HEK293 (cell line): ENCODE data around the gene TMEM150A.
"Not testable (repeated sequence)": the region's sequence is repeated elsewhere in the genome, so short reads cannot be mapped to it uniquely, and the experiment has no call there.

Source experiments
- MYNN ChIP-seq: fragments of 450-650 bp; formaldehyde crosslinking; IDR thresholded peaks from 2 replicates; pipeline ENCODE4 v1.5.1; 2016; ENCODE audit warnings: missing biosample characterization, missing genetic modification characterization, borderline replicate concordance
- TCF7L2 ChIP-seq: IDR thresholded peaks from 2 replicates; pipeline ENCODE4 v1.6.1; 2011; ENCODE audit warnings: low read depth, mild to moderate bottlenecking, inconsistent platforms, low read length, moderate library complexity, borderline replicate concordance
- ZFP3 ChIP-seq: fragments of 450-650 bp; formaldehyde crosslinking; IDR thresholded peaks from 2 replicates; pipeline ENCODE4 v1.5.1; 2016; ENCODE audit warnings: low read depth, missing biosample characterization, missing genetic modification characterization
- ZNF184 ChIP-seq: fragments of 450-650 bp; IDR thresholded peaks from 2 replicates; pipeline ENCODE4 v1.5.1; 2018; ENCODE audit warnings: missing biosample characterization, mild to moderate bottlenecking, missing genetic modification characterization
- ZNF274 ChIP-seq, 2 experiments: fragments of 200-500 bp in 1 of 2; fragments of 450-650 bp in 1 of 2; sonication (Bioruptor generic) in 1 of 2; formaldehyde crosslinking in 1 of 2; IDR thresholded peaks; 2 replicates each; pipeline versions ENCODE4 v1.5.1 to v1.6.1; 2014 to 2016; ENCODE audit warnings: borderline replicate concordance in 1 of 2, inconsistent platforms in 1 of 2, low read length in 1 of 2, missing biosample characterization in 1 of 2, missing genetic modification characterization in 1 of 2
- ZNF423 ChIP-seq: fragments of 450-650 bp; formaldehyde crosslinking; IDR thresholded peaks from 2 replicates; pipeline ENCODE4 v1.5.1; 2016; ENCODE audit warnings: missing biosample characterization, missing genetic modification characterization
- ZNF707 ChIP-seq: fragments of 450-650 bp; formaldehyde crosslinking; IDR thresholded peaks from 2 replicates; pipeline ENCODE4 v1.5.1; 2016; ENCODE audit warnings: missing biosample characterization, missing genetic modification characterization
- ZNF747 ChIP-seq: fragments of 450-650 bp; formaldehyde crosslinking; IDR thresholded peaks from 2 replicates; pipeline ENCODE4 v1.5.1; 2016; ENCODE audit warnings: missing biosample characterization, missing genetic modification characterization
- ZNF785 ChIP-seq: fragments of 450-650 bp; formaldehyde crosslinking; IDR thresholded peaks from 2 replicates; pipeline ENCODE4 v1.5.1; 2016; ENCODE audit warnings: missing biosample characterization, missing genetic modification characterization
- TF ChIP-seq, protein P1 (sequence below): fragments of 450-650 bp; formaldehyde crosslinking; IDR thresholded peaks from 2 replicates; pipeline ENCODE4 v1.5.1; 2016; ENCODE audit warnings: missing biosample characterization, missing genetic modification characterization
- TF ChIP-seq, protein P2 (sequence below): fragments of 450-650 bp; formaldehyde crosslinking; IDR thresholded peaks from 2 replicates; pipeline ENCODE4 v1.5.1; 2016; ENCODE audit warnings: missing biosample characterization, missing genetic modification characterization
- TF ChIP-seq, protein P3 (sequence below): fragments of 450-650 bp; formaldehyde crosslinking; IDR thresholded peaks from 2 replicates; pipeline ENCODE4 v1.5.1; 2016; ENCODE audit warnings: missing biosample characterization, missing genetic modification characterization
- TF ChIP-seq, protein P4 (sequence below): fragments of 450-650 bp; formaldehyde crosslinking; IDR thresholded peaks from 2 replicates; pipeline ENCODE4 v1.5.1; 2016; ENCODE audit warnings: missing biosample characterization, missing genetic modification characterization
- TF ChIP-seq, protein P5 (sequence below): fragments of 450-650 bp; IDR thresholded peaks from 2 replicates; pipeline ENCODE4 v1.5.1; 2018; ENCODE audit warnings: missing biosample characterization, missing genetic modification characterization

DNA sequence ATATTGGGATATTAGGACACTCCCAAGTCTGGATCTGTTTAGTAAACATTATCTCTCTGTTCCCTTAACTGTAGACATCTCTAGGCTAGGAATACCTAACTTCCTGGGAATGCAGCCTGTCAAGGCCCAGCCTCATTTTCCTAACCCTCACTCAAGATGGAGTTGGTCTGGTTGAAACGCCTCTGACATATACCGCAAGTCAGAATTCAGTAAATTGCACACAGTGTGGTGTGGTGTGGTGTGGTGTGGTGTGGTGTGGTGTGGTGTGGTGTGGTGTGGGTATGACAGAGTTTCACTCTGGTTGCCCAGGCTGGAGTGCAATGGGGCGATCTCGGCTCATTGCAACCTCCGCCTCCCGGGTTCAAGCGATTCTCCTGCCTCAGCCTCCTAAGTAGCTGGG is 12.3 kb upstream of the TMEM150A start:
- not testable (repeated sequence) for TF ChIP-seq ZNF423 (tag by site-specific recombination); ZNF274 (IDR thresholded peaks at IDR 0.05; ENCODE audit: low read length); ZNF274 (tag by site-specific recombination; IDR thresholded peaks at IDR 0.05; ENCODE audit: borderline replicate concordance); ZFP3 (tag by site-specific recombination); MYNN (tag by site-specific recombination); ZNF747 (tag by site-specific recombination); ZNF184 (tag by site-specific recombination); ZNF785 (tag by site-specific recombination); TCF7L2; ZNF707 (tag by site-specific recombination)
- TF ChIP-seq, protein P1, sequence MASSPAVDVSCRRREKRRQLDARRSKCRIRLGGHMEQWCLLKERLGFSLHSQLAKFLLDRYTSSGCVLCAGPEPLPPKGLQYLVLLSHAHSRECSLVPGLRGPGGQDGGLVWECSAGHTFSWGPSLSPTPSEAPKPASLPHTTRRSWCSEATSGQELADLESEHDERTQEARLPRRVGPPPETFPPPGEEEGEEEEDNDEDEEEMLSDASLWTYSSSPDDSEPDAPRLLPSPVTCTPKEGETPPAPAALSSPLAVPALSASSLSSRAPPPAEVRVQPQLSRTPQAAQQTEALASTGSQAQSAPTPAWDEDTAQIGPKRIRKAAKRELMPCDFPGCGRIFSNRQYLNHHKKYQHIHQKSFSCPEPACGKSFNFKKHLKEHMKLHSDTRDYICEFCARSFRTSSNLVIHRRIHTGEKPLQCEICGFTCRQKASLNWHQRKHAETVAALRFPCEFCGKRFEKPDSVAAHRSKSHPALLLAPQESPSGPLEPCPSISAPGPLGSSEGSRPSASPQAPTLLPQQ (tag by site-specific recombination), result not testable (repeated sequence)
- TF ChIP-seq, protein P2, sequence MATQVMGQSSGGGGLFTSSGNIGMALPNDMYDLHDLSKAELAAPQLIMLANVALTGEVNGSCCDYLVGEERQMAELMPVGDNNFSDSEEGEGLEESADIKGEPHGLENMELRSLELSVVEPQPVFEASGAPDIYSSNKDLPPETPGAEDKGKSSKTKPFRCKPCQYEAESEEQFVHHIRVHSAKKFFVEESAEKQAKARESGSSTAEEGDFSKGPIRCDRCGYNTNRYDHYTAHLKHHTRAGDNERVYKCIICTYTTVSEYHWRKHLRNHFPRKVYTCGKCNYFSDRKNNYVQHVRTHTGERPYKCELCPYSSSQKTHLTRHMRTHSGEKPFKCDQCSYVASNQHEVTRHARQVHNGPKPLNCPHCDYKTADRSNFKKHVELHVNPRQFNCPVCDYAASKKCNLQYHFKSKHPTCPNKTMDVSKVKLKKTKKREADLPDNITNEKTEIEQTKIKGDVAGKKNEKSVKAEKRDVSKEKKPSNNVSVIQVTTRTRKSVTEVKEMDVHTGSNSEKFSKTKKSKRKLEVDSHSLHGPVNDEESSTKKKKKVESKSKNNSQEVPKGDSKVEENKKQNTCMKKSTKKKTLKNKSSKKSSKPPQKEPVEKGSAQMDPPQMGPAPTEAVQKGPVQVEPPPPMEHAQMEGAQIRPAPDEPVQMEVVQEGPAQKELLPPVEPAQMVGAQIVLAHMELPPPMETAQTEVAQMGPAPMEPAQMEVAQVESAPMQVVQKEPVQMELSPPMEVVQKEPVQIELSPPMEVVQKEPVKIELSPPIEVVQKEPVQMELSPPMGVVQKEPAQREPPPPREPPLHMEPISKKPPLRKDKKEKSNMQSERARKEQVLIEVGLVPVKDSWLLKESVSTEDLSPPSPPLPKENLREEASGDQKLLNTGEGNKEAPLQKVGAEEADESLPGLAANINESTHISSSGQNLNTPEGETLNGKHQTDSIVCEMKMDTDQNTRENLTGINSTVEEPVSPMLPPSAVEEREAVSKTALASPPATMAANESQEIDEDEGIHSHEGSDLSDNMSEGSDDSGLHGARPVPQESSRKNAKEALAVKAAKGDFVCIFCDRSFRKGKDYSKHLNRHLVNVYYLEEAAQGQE (tag by site-specific recombination), result not testable (repeated sequence)
- TF ChIP-seq, protein P3, sequence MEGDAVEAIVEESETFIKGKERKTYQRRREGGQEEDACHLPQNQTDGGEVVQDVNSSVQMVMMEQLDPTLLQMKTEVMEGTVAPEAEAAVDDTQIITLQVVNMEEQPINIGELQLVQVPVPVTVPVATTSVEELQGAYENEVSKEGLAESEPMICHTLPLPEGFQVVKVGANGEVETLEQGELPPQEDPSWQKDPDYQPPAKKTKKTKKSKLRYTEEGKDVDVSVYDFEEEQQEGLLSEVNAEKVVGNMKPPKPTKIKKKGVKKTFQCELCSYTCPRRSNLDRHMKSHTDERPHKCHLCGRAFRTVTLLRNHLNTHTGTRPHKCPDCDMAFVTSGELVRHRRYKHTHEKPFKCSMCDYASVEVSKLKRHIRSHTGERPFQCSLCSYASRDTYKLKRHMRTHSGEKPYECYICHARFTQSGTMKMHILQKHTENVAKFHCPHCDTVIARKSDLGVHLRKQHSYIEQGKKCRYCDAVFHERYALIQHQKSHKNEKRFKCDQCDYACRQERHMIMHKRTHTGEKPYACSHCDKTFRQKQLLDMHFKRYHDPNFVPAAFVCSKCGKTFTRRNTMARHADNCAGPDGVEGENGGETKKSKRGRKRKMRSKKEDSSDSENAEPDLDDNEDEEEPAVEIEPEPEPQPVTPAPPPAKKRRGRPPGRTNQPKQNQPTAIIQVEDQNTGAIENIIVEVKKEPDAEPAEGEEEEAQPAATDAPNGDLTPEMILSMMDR (tag by site-specific recombination), result not testable (repeated sequence)
- TF ChIP-seq, protein P4, sequence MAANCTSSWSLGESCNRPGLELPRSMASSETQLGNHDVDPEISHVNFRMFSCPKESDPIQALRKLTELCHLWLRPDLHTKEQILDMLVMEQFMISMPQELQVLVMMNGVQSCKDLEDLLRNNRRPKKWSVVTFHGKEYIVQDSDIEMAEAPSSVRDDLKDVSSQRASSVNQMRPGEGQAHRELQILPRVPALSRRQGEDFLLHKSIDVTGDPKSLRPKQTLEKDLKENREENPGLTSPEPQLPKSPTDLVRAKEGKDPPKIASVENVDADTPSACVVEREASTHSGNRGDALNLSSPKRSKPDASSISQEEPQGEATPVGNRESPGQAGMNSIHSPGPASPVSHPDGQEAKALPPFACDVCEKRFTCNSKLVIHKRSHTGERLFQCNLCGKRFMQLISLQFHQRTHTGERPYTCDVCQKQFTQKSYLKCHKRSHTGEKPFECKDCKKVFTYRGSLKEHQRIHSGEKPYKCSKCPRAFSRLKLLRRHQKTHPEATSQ, result not testable (repeated sequence)
- TF ChIP-seq, protein P5, sequence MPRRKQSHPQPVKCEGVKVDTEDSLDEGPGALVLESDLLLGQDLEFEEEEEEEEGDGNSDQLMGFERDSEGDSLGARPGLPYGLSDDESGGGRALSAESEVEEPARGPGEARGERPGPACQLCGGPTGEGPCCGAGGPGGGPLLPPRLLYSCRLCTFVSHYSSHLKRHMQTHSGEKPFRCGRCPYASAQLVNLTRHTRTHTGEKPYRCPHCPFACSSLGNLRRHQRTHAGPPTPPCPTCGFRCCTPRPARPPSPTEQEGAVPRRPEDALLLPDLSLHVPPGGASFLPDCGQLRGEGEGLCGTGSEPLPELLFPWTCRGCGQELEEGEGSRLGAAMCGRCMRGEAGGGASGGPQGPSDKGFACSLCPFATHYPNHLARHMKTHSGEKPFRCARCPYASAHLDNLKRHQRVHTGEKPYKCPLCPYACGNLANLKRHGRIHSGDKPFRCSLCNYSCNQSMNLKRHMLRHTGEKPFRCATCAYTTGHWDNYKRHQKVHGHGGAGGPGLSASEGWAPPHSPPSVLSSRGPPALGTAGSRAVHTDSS, result not testable (repeated sequence)
